ENCODE results near the gene ZSCAN20. TPM values are rescaled to one million over a fixed set of nuclear protein-coding genes. Genes with fewer than 3 reads are reported as not detected.

ZSCAN20 gene
- total RNA-seq (under 1 TPM; 0.27 to 0.50 TPM), total RNA-seq (1.7 to 20.2 (median 8.9) reads per million in 172 experiments)
- polyA plus RNA-seq (2013, experiment 1 of 2) = 1.1 TPM
- 1.3 TPM for polyA plus RNA-seq (2013, experiment 2 of 2)

GRCh38 chr1:33472269-33472980 lies at the start of gene ZSCAN20:
ZSCAN20 (plus strand) TSS chr1:33472645; CDS start chr1:33479289, 6,644 bp downstream.
- no peaks in the 10 kb centered on the region for H3K27me3 Mint-ChIP-seq

DNA sequence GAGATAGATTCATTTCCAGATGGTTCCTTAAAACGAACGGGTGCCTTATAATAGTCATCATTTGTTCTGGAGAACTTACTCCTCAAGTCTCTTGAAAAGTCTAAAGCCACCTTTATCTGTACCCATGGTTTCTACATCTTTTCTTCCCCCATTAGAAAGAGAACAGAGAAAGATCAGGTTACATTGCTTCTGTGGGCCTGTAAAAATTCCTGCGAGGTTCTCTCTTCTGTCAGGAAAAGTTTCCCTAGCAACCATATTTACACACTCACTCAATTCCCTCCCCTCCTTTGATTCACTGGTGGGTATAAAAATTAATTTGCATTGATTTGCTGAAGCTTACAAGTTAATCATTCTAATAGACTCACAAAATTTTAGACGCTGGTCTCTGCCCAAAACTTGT lies 48.2 kb upstream of the ZSCAN20 start:
- Histone ChIP-seq H3K9me3 (ENCODE audit: control insufficient read depth in 1 of 2, insufficient read depth in 1 of 2, low read length in 2 of 2) (no peaks in the 10 kb centered on the region), H3K36me3 (ENCODE audit: insufficient read depth, low read length) (no peaks in the 10 kb centered on the region), H3K4me3 (ENCODE audit: low read length) (no peak overlapping the region), H3K27ac (ENCODE audit: low read depth in 1 of 2, low read length in 2 of 2) (no peak overlapping the region), H3K4me1 (ENCODE audit: insufficient read depth, low read length) (no peaks in the 10 kb centered on the region), H3K27me3 (ENCODE audit: control insufficient read depth in 1 of 2, insufficient read depth in 2 of 2, low read length in 2 of 2) (peaks cover 9 to 24% of the 10 kb centered on the region in 2 experiments)
- H3K4me3 Mint-ChIP-seq = no peak overlapping the region
- ATAC-seq (ENCODE audit: poor library complexity) (no peak), DNase-seq (no peak)
- H3K4me1 Mint-ChIP-seq (ENCODE audit: low read depth) = no peaks in the 10 kb centered on the region
- CTCF ChIA-PET = no interaction called here
- no peak overlapping the region for H3K27ac Mint-ChIP-seq
- TF ChIP-seq, protein P1, sequence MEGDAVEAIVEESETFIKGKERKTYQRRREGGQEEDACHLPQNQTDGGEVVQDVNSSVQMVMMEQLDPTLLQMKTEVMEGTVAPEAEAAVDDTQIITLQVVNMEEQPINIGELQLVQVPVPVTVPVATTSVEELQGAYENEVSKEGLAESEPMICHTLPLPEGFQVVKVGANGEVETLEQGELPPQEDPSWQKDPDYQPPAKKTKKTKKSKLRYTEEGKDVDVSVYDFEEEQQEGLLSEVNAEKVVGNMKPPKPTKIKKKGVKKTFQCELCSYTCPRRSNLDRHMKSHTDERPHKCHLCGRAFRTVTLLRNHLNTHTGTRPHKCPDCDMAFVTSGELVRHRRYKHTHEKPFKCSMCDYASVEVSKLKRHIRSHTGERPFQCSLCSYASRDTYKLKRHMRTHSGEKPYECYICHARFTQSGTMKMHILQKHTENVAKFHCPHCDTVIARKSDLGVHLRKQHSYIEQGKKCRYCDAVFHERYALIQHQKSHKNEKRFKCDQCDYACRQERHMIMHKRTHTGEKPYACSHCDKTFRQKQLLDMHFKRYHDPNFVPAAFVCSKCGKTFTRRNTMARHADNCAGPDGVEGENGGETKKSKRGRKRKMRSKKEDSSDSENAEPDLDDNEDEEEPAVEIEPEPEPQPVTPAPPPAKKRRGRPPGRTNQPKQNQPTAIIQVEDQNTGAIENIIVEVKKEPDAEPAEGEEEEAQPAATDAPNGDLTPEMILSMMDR (IDR thresholded peaks at IDR 0.05) = no peak
- H3K36me3 Mint-ChIP-seq (ENCODE audit: low read depth) = no peaks in the 10 kb centered on the region
- POLR2A ChIA-PET = no interaction called here
- intact Hi-C loops (cut with DNase I, micrococcal nuclease) = no loop called here
- peaks cover 51% of the 10 kb centered on the region for H3K27me3 Mint-ChIP-seq
- peaks cover 1% of the 10 kb centered on the region for H3K9me3 Mint-ChIP-seq

More at GRCh38 chr1:33472269-33472980, at the start of gene ZSCAN20:
- Mint-ChIP-seq H3K4me1 (ENCODE audit: low read depth) (peaks cover 38% of the 10 kb centered on the region), H3K9me3 (no peaks in the 10 kb centered on the region), H3K4me3 (peak within 1 kb of the TSS; percentile 90), H3K27ac (peak within 1 kb of the TSS; percentile 24), H3K36me3 (ENCODE audit: low read depth) (no peaks in the 10 kb centered on the region)
- peak; percentile 98 for ATAC-seq (ENCODE audit: poor library complexity)
- Histone ChIP-seq H3K36me3 (ENCODE audit: insufficient read depth, low read length) (no peaks in the 10 kb centered on the region), H3K27me3 (ENCODE audit: control insufficient read depth in 1 of 2, insufficient read depth in 2 of 2, low read length in 2 of 2) (no peaks in the 10 kb centered on the region), H3K4me3 (ENCODE audit: low read length) (peak within 1 kb of the TSS; percentile 63), H3K27ac (ENCODE audit: low read depth in 1 of 2, low read length in 2 of 2) (peak within 1 kb of the TSS; percentile 31 to 39), H3K9me3 (ENCODE audit: control insufficient read depth in 1 of 2, insufficient read depth in 1 of 2, low read length in 2 of 2) (no peaks in the 10 kb centered on the region), H3K4me1 (ENCODE audit: insufficient read depth, low read length) (peaks cover 22% of the 10 kb centered on the region)
- CTCF ChIA-PET = no interaction called here
- TF ChIP-seq, protein P1 (IDR thresholded peaks at IDR 0.05) = no peak
- intact Hi-C loops (cut with DNase I, micrococcal nuclease) = loop anchor here in 1 of 2 experiments (2.0 to 10.0 kb wide), 7 partner anchors 105 to 828 kb away; partner anchors contain the start of genes AK2, AZIN2, S100PBP and YARS1
- POLR2A ChIA-PET = interaction anchor here (0.8 kb wide), 1 partner anchor 345 kb away, joined by 4 read pairs; no protein-coding TSS in a partner anchor
- peak; percentile 62 to 91 (median 80) for DNase-seq

GRCh38 chr1:33424610-33425009 lies 47.8 kb upstream of the ZSCAN20 start:
- H3K27ac Mint-ChIP-seq = no peak overlapping the region
- H3K4me1 Mint-ChIP-seq (ENCODE audit: low read depth) = no peaks in the 10 kb centered on the region
- intact Hi-C loops (cut with DNase I, micrococcal nuclease) = no loop called here
- Histone ChIP-seq H3K9me3 (ENCODE audit: control insufficient read depth in 1 of 2, insufficient read depth in 1 of 2, low read length in 2 of 2) (no peaks in the 10 kb centered on the region), H3K36me3 (ENCODE audit: insufficient read depth, low read length) (no peaks in the 10 kb centered on the region), H3K27ac (ENCODE audit: low read depth in 1 of 2, low read length in 2 of 2) (no peak overlapping the region), H3K4me1 (ENCODE audit: insufficient read depth, low read length) (no peaks in the 10 kb centered on the region), H3K4me3 (ENCODE audit: low read length) (no peak overlapping the region), H3K27me3 (ENCODE audit: control insufficient read depth in 1 of 2, insufficient read depth in 2 of 2, low read length in 2 of 2) (peaks cover 9 to 28% of the 10 kb centered on the region in 2 experiments)
- H3K9me3 Mint-ChIP-seq = no peaks in the 10 kb centered on the region
- no peaks in the 10 kb centered on the region for H3K36me3 Mint-ChIP-seq (ENCODE audit: low read depth)
- H3K27me3 Mint-ChIP-seq = peaks cover 48% of the 10 kb centered on the region
- TF ChIP-seq, protein P1 (IDR thresholded peaks at IDR 0.05) = no peak
- no peak for DNase-seq
- ATAC-seq (ENCODE audit: poor library complexity) = no peak
- H3K4me3 Mint-ChIP-seq = no peak overlapping the region
- POLR2A ChIA-PET = no interaction called here
- CTCF ChIA-PET = no interaction called here
